Cardiac muscle cell (in vitro differentiated cells and primary cell): ENCODE measurements around the gene LDLRAD4. TPM values are rescaled to one million over a fixed set of nuclear protein-coding genes. Genes with fewer than 3 reads are reported as not detected.

Source experiments
- DNase-seq, 2 donors: peaks; one replicate each; pipeline versions ENCODE4 v3.0.0 to v3.0.0-alpha.2; 2010 to 2017; ENCODE audit warnings: low read depth in 1 of 2, low spot score in 1 of 2
- H3K27ac ChIP-seq: fragments of 200-600 bp; sonication (generic); 2 replicates; pipeline ENCODE4 v1.5.1; 2016
- H3K27me3 ChIP-seq: fragments of 200-600 bp; sonication (generic); 2 replicates; pipeline ENCODE4 v1.6.0; 2016; ENCODE audit warnings: control low read depth
- H3K36me3 ChIP-seq: fragments of 200-600 bp; sonication (generic); 2 replicates; pipeline ENCODE4 v1.5.1; 2016; ENCODE audit warnings: control low read depth
- H3K4me1 ChIP-seq: fragments of 200-600 bp; sonication (generic); 2 replicates; pipeline ENCODE4 v1.8.1; 2017; ENCODE audit warnings: low read depth, mild to moderate bottlenecking, mixed run types
- H3K4me3 ChIP-seq: fragments of 200-600 bp; sonication (generic); 2 replicates; pipeline ENCODE4 v1.5.1; 2016; ENCODE audit warnings: mild to moderate bottlenecking
- H3K9me3 ChIP-seq: fragments of 200-600 bp; sonication (generic); 2 replicates; pipeline ENCODE4 v1.5.1; 2017; ENCODE audit warnings: low read depth, mild to moderate bottlenecking, control low read depth
- CTCF ChIP-seq: IDR thresholded peaks from 2 replicates; pipeline ENCODE4 v1.5.1; 2012; ENCODE audit warnings: low read depth, mild to moderate bottlenecking, low read length
- polyA plus RNA-seq: library from polyadenylated mRNA; unstranded; fragments of >200 nt; fragmentation: Nextera tagmentation; extraction: Ambion mirVana; gene quantifications from 2 replicates; pipeline ENCODE4 v1.2.1, GENCODE V29; 2016
- total RNA-seq: library from RNA; depleted of rRNA; stranded (reverse); fragments of >200 nt; gene quantifications from 2 replicates; pipeline ENCODE4 v1.2.3, GENCODE V29; 2016

The LDLRAD4 gene
- total and polyA plus RNA-seq, 2 experiments from 2014 or later: 10.5 to 11.5 TPM

- Histone ChIP-seq H3K27me3 (no peaks in the 10 kb centered on the region), H3K4me1 (no peaks in the 10 kb centered on the region), H3K4me3 (no peak overlapping the region), H3K36me3 (no peaks in the 10 kb centered on the region), H3K27ac (no peak overlapping the region), H3K9me3 (no peaks in the 10 kb centered on the region)
- TF ChIP-seq CTCF: no peak
- DNase-seq: no peak
Measured at GRCh38 chr18:13368080-13368813, 149.7 kb downstream of the LDLRAD4 start.

DNA sequence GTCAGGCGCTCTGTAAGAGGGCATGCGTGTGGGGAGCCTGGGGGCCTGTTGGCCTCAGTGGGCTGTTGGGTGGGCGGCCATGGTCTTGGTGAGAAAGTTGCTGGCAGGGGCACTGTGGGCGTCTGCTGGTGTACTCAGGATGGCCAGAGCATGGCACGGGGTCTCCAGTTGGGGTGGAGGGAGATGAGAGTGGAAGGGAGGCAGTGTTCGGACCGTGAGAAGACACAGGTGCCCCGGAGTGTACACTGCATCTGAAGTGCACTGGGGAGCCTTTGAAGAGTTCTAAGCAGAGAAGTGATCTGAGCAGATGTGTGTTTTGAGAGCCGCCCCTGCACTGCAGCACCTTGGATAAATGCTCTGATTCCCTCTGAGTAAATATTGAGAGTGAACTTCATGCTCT is 150.8 kb downstream of the LDLRAD4 start:
- no peak for TF ChIP-seq CTCF
- Histone ChIP-seq H3K27me3 (no peaks in the 10 kb centered on the region), H3K4me1 (no peaks in the 10 kb centered on the region), H3K36me3 (no peaks in the 10 kb centered on the region), H3K4me3 (no peak overlapping the region), H3K9me3 (no peaks in the 10 kb centered on the region), H3K27ac (no peak overlapping the region)
- DNase-seq: no peak

DNA sequence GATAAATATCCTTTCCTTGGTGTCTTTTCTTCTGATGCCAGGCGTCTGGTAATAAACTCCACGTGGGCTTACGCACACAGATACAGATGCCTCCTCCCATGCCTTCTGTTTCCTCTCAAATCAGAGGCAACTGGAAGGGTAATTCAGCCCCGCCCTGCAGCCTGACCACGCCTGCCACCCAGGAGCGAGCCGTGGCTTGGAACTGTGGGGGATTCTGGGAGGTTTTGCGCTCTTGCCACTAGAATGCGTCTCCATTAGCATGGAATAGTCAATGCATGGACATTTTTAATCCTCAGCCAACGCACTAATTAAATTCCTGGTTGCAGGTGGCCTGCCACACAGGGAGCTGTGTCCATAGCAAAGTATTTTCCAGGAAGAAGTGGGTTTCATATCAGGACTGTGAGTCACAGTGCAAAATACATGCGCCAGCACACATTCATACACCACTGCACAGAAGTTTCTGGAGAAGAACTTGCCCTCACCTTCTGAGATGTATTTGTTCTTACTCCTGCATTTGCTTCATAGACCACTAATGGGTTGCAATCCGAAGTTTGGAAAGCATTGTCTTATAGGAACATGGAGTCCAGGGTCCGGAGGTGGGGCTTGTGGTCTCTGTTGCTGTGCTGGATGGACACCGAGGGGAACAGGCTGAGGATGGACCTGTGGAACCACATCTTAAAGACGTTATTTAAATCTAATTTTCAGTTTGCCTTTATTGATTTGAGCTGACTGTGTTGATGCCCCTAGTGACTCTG is 151.4 kb downstream of the LDLRAD4 start:
- Histone ChIP-seq H3K27me3 (no peaks in the 10 kb centered on the region), H3K36me3 (no peaks in the 10 kb centered on the region), H3K27ac (no peak overlapping the region), H3K4me3 (no peak overlapping the region), H3K9me3 (no peaks in the 10 kb centered on the region), H3K4me1 (no peaks in the 10 kb centered on the region)
- DNase-seq: no peak
- no peak for TF ChIP-seq CTCF

- Histone ChIP-seq H3K27me3 (no peaks in the 10 kb centered on the region), H3K9me3 (no peaks in the 10 kb centered on the region), H3K4me1 (no peaks in the 10 kb centered on the region), H3K4me3 (no peak overlapping the region), H3K27ac (no peak overlapping the region), H3K36me3 (no peaks in the 10 kb centered on the region)
- DNase-seq: no peak
- TF ChIP-seq CTCF: no peak
Measured at GRCh38 chr18:13370995-13371625, 152.6 kb downstream of the LDLRAD4 start.

- Histone ChIP-seq H3K27me3 (no peaks in the 10 kb centered on the region), H3K27ac (no peak overlapping the region), H3K4me3 (no peak overlapping the region), H3K9me3 (no peaks in the 10 kb centered on the region), H3K4me1 (no peaks in the 10 kb centered on the region), H3K36me3 (no peaks in the 10 kb centered on the region)
- no peak for DNase-seq
- TF ChIP-seq CTCF: no peak
Measured at GRCh38 chr18:13371689-13372418, 153.3 kb downstream of the LDLRAD4 start.
